SU-DHL-6 (cell line): ENCODE results near the gene KRTAP20-3.

ENCODE experiments used
- H2AFZ ChIP-seq: fragments of 200-600 bp; sonication (generic); 2 replicates; pipeline ENCODE4 v1.6.1; 2014; ENCODE audit warnings: low read depth, mild to moderate bottlenecking, moderate library complexity, mixed read lengths, antibody characterized with exemption, low read length; ENCODE audit not compliant: severe bottlenecking
- H3F3A ChIP-seq: fragments of 200-600 bp; shearing (Covaris generic); 2 replicates; pipeline ENCODE4 v1.6.0; 2016; ENCODE audit warnings: antibody characterized with exemption, mild to moderate bottlenecking; ENCODE audit not compliant: insufficient read depth
- H3K27ac ChIP-seq: fragments of 200-600 bp; sonication (generic); 2 replicates; pipeline ENCODE4 v1.5.1; 2016; ENCODE audit warnings: low read depth, mild to moderate bottlenecking, low read length, moderate library complexity, mixed read lengths
- H3K27me3 ChIP-seq: fragments of 200-600 bp; sonication (generic), shearing (Covaris generic); 2 replicates; pipeline ENCODE4 v1.6.0; 2014; ENCODE audit warnings: mild to moderate bottlenecking, low read length
- H3K36me3 ChIP-seq: fragments of 200-600 bp; sonication (generic); 2 replicates; pipeline ENCODE4 v1.6.1; 2014; ENCODE audit warnings: mild to moderate bottlenecking, low read length, mixed read lengths
- H3K4me2 ChIP-seq: fragments of 300-600, 200-600 bp; shearing (Covaris generic), sonication (generic); 2 replicates; pipeline ENCODE4 v1.6.0; 2014; ENCODE audit warnings: low read length, low read depth, mild to moderate bottlenecking; ENCODE audit not compliant: poor library complexity, severe bottlenecking
- H3K4me3 ChIP-seq: fragments of 200-600 bp; sonication (generic); 2 replicates; pipeline ENCODE4 v1.5.1; 2014; ENCODE audit warnings: antibody characterized with exemption, low read length, mild to moderate bottlenecking, mixed read lengths; ENCODE audit not compliant: insufficient read depth, poor library complexity, severe bottlenecking
- H3K79me2 ChIP-seq: fragments of 200-600 bp; sonication (generic); 2 replicates; pipeline ENCODE4 v1.6.1; 2014; ENCODE audit warnings: mild to moderate bottlenecking, low read length, moderate library complexity; ENCODE audit not compliant: insufficient read depth
- H3K9ac ChIP-seq: fragments of 200-600 bp; sonication (generic); 2 replicates; pipeline ENCODE4 v1.7.0; 2014; ENCODE audit warnings: mild to moderate bottlenecking, low read length
- H3K9me2 ChIP-seq: fragments of 200-600 bp; sonication (generic); replicated peaks from 2 replicates; pipeline ENCODE4 v1.6.1; 2014; ENCODE audit warnings: low read length; ENCODE audit not compliant: insufficient read depth
- H3K9me3 ChIP-seq: fragments of 200-600 bp; sonication (generic); 2 replicates; pipeline ENCODE4 v1.6.1; 2014; ENCODE audit warnings: low read length, mixed read lengths; ENCODE audit not compliant: insufficient read depth
- H4K20me1 ChIP-seq: fragments of 200-600 bp; sonication (generic); 2 replicates; pipeline ENCODE4 v1.6.1; 2014; ENCODE audit warnings: low read depth, mild to moderate bottlenecking, antibody characterized with exemption, low read length, moderate library complexity, mixed read lengths
- CTCF ChIP-seq: fragments of 200-600 bp; sonication (generic); IDR thresholded peaks from one replicate; pipeline ENCODE4 v1.5.1; 2017; ENCODE audit warnings: antibody characterized with exemption, mild to moderate bottlenecking, low read length, moderate library complexity; ENCODE audit not compliant: insufficient read depth, poor library complexity, severe bottlenecking
- EZH2phosphoT487 ChIP-seq: fragments of 200-600 bp; sonication (generic), shearing (Covaris generic); conservative IDR thresholded peaks from 2 replicates; pipeline ENCODE4 v1.6.1; 2018; ENCODE audit warnings: mild to moderate bottlenecking, antibody characterized with exemption, low read length, moderate library complexity, mixed read lengths

KRTAP20-3 gene

GRCh38 chr21:30629200-30629599, 13.5 kb upstream of the KRTAP20-3 start:
- Histone ChIP-seq H3K4me2 (no peak overlapping the region), H3K4me3 (no peak overlapping the region), H3K27me3 (no peaks in the 10 kb centered on the region), H3K9me3 (peaks cover 10% of the 10 kb centered on the region), H3K27ac (no peak overlapping the region), H4K20me1 (no peaks in the 10 kb centered on the region), H3K79me2 (no peaks in the 10 kb centered on the region), H3K9me2 (no peaks in the 10 kb centered on the region), H2AFZ (no peak overlapping the region), H3K36me3 (no peaks in the 10 kb centered on the region), H3F3A (no peaks in the 10 kb centered on the region), H3K9ac (no peak overlapping the region)
- TF ChIP-seq EZH2phosphoT487 (no peak), CTCF (no peak)

GRCh38 chr21:30634906-30635305, 7.8 kb upstream of the KRTAP20-3 start, which contains the start of gene KRTAP20-2:
TSS of gene KRTAP20-2 (plus strand) at chr21:30635206. CDS start at chr21:30635264, 58 bp downstream.
- H4K20me1 ChIP-seq: no peaks in the 10 kb centered on the region
- no peaks in the 10 kb centered on the region for H3K79me2 ChIP-seq
- no peak within 1 kb of the TSS for H3K27ac ChIP-seq
- H3F3A ChIP-seq: no peaks in the 10 kb centered on the region
- H3K9ac ChIP-seq: no peak within 1 kb of the TSS
- H2AFZ ChIP-seq: no peak within 1 kb of the TSS
- no peaks in the 10 kb centered on the region for H3K9me2 ChIP-seq
- no peak within 1 kb of the TSS for H3K4me2 ChIP-seq
- no peaks in the 10 kb centered on the region for H3K9me3 ChIP-seq
- H3K4me3 ChIP-seq: no peak within 1 kb of the TSS
- H3K36me3 ChIP-seq: no peaks in the 10 kb centered on the region
- H3K27me3 ChIP-seq: no peaks in the 10 kb centered on the region
- no peak for TF ChIP-seq EZH2phosphoT487
- no peak for TF ChIP-seq CTCF

- Histone ChIP-seq H3K9me3 (no peaks in the 10 kb centered on the region), H4K20me1 (no peaks in the 10 kb centered on the region), H3F3A (no peaks in the 10 kb centered on the region), H2AFZ (no peak overlapping the region), H3K9me2 (no peaks in the 10 kb centered on the region), H3K27ac (no peak overlapping the region), H3K27me3 (no peaks in the 10 kb centered on the region), H3K36me3 (no peaks in the 10 kb centered on the region), H3K4me3 (no peak overlapping the region), H3K9ac (no peak overlapping the region), H3K4me2 (no peak overlapping the region), H3K79me2 (no peaks in the 10 kb centered on the region)
- TF ChIP-seq EZH2phosphoT487 (no peak), CTCF (no peak)
Observed at GRCh38 chr21:30638686-30639085, 4.0 kb upstream of the KRTAP20-3 start.
